D341Med (cell line): ENCODE measurements around the gene RGPD3.
"Not testable (repeated sequence)": the region's sequence is repeated elsewhere in the genome, so short reads cannot be mapped to it uniquely, and the experiment has no call there.

Experiments used
- DNase-seq: peaks from one replicate; pipeline ENCODE4 v3.0.0; 2012; ENCODE audit warnings: low spot score

Gene RGPD3

DNA sequence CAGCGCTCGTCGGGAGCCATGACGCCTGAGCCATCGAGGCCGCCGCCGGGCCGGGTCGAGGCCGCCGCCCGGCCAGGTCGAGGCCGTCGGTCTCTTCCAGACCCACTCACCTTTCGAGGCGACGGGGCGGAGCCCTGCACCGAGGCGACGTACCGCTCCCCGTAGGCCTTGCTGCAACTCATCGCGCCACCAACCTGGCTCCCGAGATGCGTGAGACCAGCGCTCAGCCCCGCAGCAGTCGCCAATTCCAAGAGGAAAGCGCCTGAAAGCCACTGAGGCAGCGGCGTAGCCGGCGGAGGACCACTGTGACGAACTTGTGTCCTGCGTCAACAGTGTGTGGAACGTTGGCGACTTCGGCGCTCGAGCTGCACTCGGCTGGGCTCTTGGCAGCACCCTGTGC is at the start of gene RGPD3:
TSS of gene RGPD3 (minus strand) at position 307 of the 400 bp plus-strand sequence. CDS start at position 182, 125 bp downstream.
- not testable (repeated sequence) for DNase-seq

- DNase-seq: no peak
Measured at GRCh38 chr2:106517329-106517728, 49.1 kb upstream of the RGPD3 start.

DNA sequence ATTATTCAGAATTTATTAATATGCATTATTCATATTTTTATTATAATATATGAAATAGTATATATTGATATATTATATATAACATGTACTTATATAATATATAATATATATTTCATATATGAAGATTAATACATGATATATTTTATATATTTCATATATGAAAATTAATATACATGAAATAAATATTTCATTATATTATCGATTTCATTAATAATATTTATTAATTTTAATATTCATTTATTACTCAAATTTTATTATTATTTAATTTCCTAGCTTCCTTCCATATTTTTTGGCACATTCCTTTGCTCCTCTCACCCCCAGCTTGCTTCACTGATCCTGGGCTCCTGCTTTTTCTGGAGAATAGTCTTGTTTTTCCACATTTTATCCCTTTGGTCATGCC is 48.7 kb upstream of the RGPD3 start:
- no peak for DNase-seq

- no peak for DNase-seq
Measured at GRCh38 chr2:106516436-106516835, 48.2 kb upstream of the RGPD3 start.

GRCh38 chr2:106514827-106515226 is 46.6 kb upstream of the RGPD3 start:
- DNase-seq: not testable (repeated sequence)

GRCh38 chr2:106513391-106513790 is 45.2 kb upstream of the RGPD3 start:
- not testable (repeated sequence) for DNase-seq

- not testable (repeated sequence) for DNase-seq
Measured at GRCh38 chr2:106511934-106512333, 43.7 kb upstream of the RGPD3 start.

GRCh38 chr2:106511476-106511901 is 43.3 kb upstream of the RGPD3 start:
- DNase-seq: not testable (repeated sequence)

- DNase-seq: not testable (repeated sequence)
Measured at GRCh38 chr2:106510791-106511190, 42.6 kb upstream of the RGPD3 start.

- DNase-seq: not testable (repeated sequence)
Measured at GRCh38 chr2:106509374-106509770, 41.2 kb upstream of the RGPD3 start.

GRCh38 chr2:106508660-106509373 is 40.6 kb upstream of the RGPD3 start:
- DNase-seq: not testable (repeated sequence)

DNA sequence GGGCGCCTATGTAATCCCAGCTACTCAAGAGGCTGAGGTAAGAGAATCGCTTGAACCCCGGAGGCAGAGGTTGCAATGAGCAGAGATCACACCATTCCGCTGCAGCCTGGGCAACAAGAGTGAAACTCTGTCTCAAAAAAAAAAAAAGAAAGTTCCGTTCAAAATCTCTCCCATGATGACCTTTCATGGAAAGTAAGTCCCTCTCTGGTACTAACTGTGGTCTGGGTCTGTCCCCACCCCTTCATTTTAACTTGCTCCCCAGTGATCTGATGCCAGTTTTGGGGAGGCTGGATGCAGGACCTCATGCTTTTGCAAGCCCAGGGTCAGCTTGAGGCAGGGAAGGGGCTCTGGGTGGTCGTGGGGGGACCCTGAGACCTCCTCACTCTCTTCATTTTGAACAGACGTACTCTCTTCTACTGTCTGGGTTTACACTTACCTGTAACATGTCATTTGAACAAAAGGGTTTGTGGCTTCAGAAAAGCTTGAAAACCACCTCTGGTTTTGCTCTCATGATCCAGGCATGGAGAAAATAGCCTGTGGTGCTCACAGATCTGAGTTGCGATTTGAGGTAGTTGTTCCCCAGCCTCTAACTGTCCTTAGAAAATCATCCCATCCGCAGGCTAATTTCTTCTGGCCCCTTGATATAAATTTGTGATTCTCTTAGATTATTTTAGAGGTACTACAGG is 37.9 kb upstream of the RGPD3 start:
- not testable (repeated sequence) for DNase-seq

DNA sequence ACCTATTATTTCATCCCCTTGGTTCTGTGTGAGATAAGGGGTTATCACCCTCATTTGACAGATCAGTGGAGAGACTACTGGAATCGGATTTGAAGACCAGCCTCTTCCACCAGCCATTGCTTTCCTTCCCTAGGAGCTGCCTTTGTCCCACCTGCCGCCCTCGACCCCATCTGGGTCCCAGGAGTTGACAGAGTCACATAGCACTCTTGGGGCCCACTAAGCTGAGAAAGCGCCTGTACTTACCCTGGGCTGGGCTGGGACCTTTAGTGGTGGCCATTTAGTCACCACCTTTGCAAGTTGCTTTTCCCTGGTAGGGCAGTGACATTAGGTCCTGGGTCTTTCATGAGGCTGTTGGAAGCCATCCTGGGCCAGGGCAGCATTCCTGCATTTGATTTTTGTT is 36.6 kb upstream of the RGPD3 start:
- not testable (repeated sequence) for DNase-seq

GRCh38 chr2:106504192-106504591 is 36.0 kb upstream of the RGPD3 start:
- DNase-seq: not testable (repeated sequence)

DNA sequence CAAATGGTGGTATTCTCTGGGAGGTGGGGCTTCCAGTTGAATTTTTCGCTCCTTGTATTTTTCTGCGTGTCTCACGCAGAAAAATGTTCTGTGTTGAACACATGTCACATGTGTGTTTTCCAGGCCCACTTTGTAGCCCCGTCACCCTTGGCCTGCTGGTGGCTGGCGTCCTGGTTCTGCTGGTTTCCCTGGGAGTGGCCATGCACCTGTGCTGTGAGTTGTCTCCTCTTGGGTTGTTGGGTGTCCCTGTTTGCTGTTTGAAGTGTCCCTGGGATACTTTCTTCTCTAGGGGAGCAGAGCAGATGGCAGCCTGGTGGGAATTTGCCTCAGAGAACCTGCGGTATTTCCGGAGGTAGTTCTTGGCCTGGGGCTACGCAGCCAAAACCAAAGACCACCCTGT is 34.1 kb upstream of the RGPD3 start:
- not testable (repeated sequence) for DNase-seq

- DNase-seq: not testable (repeated sequence)
Measured at GRCh38 chr2:106500350-106500749, 32.1 kb upstream of the RGPD3 start.

- DNase-seq: not testable (repeated sequence)
Measured at GRCh38 chr2:106498549-106498948, 30.3 kb upstream of the RGPD3 start.

DNA sequence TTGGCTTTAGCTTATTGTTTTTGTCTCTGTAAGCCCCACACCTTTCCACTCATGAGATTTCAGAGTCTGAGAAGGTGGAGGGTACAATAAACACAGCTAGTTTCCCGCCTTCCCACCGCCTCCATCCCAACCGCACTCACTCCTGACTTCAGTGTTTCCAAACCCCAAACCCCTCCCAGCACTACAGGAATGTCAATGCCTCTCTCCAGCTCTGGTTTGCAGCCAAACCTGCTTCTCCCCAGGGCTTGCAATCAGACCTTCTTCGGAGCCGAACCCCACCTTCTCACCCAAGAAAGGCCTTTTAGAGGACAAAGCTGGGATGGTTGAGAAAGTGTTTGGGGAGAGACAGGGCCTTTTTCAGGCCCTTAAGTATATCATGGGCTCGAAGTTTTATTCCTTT is 24.7 kb upstream of the RGPD3 start:
- DNase-seq: not testable (repeated sequence)

GRCh38 chr2:106492399-106492798 is 24.2 kb upstream of the RGPD3 start:
- DNase-seq: not testable (repeated sequence)

DNA sequence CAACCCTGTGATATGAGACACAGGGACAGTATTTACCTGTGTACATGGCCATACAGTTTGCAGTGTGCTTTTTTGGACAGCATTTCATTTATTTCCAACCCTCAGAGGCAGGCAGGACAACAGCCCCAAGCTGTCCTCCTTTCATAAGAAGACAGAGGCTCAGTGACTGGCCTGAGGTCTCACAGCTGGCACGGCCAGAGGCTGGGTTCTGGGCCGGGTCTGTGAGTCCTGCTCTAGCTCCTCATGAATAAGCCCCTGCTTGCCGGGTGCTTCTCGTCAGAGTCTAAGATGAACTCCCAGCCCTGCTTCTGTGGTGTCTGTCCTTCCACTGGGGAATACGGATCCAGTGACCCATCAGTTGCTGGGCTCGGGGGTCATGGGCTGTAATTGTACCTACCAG is 21.5 kb upstream of the RGPD3 start:
- DNase-seq: not testable (repeated sequence)

DNA sequence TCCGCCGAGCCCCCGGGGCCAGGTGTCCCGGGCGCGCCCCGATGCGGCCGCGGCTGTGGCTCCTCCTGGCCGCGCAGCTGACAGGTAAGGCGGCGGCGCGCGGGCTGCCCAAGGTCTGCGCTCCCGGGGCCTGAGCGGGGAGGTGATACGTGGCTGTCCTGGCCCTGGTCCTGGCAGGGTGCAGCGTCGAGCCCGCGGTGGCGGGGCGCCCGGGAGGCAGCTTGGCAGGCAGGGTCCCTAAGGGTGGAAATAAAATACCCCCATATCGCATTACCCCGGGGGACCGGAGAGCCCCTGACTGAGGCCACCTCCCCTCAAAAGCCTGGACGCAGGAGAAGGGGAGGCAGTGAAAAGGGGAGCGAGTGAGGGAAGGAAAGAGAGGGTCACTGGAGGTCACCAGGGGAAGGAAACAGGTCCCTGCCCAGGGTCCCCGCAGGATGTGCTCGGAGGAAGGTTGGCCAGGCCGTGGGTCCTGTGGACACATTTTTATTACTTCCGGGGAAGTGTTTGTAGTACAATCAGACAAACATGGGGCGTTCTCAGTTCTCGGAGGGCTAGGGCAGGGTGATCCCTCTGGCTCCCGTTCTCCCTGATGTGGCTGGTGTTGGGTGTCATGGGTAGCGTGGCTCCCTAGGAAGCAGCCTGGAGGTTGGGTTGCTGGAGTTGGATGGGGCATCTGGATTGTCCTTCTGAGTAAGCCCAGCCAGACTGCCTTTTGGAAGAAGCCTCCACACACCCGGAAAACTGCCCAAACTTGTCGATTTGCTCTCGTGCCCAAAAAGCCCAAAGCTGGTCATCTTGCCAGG is 19.4 kb upstream of the RGPD3 start:
- DNase-seq: peak; percentile 10
